GM08714 (cell line): ENCODE results near the gene SP140.
"Not testable (repeated sequence)": the region's sequence is repeated elsewhere in the genome, so short reads cannot be mapped to it uniquely, and the experiment has no call there.

Experiments used
- H3K4me3 ChIP-seq: fragments of 200-500 bp; sonication (Bioruptor generic); 2 replicates; pipeline ENCODE4 v1.5.1; 2014; ENCODE audit warnings: mild to moderate bottlenecking, low read length, inconsistent platforms
- ZNF274 ChIP-seq: IDR thresholded peaks from 2 replicates; pipeline ENCODE4 v1.6.1; 2012; ENCODE audit warnings: mild to moderate bottlenecking, low read depth, low read length

SP140 gene

GRCh38 chr2:230218421-230218820, 7.1 kb upstream of the SP140 start:
- TF ChIP-seq ZNF274: no peak
- peak overlapping the region; percentile 77 for H3K4me3 ChIP-seq

GRCh38 chr2:230219419-230220331, 5.9 kb upstream of the SP140 start, which contains the start of gene SP110:
SP110 (minus strand) TSS chr2:230219984; CDS start chr2:230216927, 3,057 bp downstream.
- TF ChIP-seq ZNF274: no peak
- H3K4me3 ChIP-seq: peak within 1 kb of the TSS; percentile 77

DNA sequence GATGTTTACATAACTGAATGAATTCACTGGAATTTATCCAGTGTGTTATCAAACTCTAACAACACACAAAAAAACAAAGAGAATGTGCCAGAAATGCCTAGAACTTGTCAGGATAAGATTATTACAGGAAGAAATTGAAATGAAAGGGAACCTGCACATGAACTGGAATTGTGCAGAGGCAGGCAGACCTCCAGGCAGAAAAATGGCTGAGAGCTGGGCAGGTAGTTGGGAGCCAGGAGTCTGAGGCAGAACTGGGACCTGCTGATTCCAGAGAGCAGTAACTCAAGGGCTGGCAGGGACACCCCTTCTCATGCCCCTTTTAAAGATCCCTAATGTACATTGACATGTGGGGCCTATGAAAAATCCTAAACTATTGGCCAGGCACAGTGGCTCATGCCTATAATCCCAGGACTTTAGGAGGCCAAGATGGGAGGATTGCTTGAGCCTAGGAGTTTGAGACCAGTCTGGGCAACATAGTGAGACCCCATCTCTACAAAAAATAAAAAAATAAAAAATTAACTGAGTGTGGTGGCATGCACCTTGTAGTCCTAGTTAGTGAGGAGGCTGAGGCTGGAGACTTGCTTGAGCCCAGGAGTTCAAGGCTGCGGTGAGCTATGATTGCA, 5.1 kb upstream of the SP140 start:
- peak overlapping the region; percentile 77; the same call in 1 of the 2 replicates for H3K4me3 ChIP-seq
- no peak for TF ChIP-seq ZNF274

GRCh38 chr2:230221493-230221892, 4.0 kb upstream of the SP140 start:
- H3K4me3 ChIP-seq: no peak overlapping the region
- no peak for TF ChIP-seq ZNF274

GRCh38 chr2:230222829-230223228, 2.7 kb upstream of the SP140 start:
- not testable (repeated sequence) for H3K4me3 ChIP-seq

DNA sequence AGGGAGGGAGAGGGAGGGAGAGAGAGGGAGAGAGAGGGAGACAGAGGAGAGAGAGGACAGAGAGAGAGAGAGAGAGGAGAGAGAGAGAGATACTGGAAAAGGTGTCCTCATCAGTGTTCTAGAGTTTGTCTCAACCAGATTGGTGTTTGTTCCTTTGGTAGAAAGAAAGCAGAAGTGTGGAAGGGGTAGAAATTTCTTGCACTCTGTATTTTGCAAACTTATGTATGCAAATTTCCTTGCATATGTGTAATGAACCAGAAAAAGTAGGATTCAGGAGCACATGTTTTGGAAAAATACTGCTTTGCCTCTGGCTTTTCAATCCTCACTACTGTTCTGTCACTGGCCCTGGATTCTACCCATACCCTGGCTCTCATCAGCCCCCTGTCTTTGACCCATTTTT, 1.1 kb upstream of the SP140 start:
- TF ChIP-seq ZNF274: no peak
- H3K4me3 ChIP-seq: no peak overlapping the region

GRCh38 chr2:230226051-230226551, 565 bp downstream of the SP140 start:
- TF ChIP-seq ZNF274: no peak
- H3K4me3 ChIP-seq: peak overlapping the region; percentile 67

- no peak for TF ChIP-seq ZNF274
- peak overlapping the region; percentile 61 for H3K4me3 ChIP-seq
Measured at GRCh38 chr2:230227216-230227615, 1.7 kb downstream of the SP140 start.

GRCh38 chr2:230230087-230230486, 4.6 kb downstream of the SP140 start:
- TF ChIP-seq ZNF274: no peak
- no peak overlapping the region for H3K4me3 ChIP-seq

DNA sequence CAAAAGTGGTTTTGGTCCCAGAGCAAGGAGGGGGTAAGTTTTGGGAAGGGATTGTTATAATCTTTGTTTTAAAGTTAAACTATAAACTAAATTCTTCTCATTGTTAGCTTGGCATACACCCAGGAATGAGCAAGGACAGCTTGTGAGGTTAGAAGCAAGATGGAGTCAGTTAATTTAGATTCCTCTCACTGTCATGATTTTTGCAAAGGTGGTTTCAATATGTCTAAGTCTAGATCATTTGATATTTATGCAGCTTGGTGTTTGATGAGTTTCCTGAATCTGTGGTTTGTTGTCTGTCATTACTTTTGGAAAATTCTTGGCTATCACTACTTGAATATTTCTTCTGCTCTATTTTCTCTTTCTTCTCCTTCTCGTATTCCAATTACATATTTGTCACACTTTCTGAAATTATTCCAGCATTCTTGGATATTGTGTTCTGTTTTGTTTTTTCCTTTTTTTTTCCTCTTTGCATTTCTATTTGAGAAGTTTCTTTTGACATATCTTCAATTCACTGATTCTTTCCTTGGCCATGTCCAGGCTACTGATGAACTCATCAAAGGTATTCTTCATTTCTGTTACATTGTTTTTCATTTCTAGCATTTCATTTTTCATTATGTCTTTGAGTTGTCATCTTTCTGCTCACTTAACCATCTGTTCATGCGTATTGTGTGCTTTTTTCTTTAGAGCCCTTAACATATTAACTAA, 5.1 kb downstream of the SP140 start:
- no peak overlapping the region; the same call in 1 of the 2 replicates for H3K4me3 ChIP-seq
- TF ChIP-seq ZNF274: no peak

GRCh38 chr2:230231251-230231650, 5.7 kb downstream of the SP140 start:
- TF ChIP-seq ZNF274: no peak
- H3K4me3 ChIP-seq: no peak overlapping the region; the same call in 1 of the 2 replicates

- TF ChIP-seq ZNF274: no peak
Measured at GRCh38 chr2:230234122-230234722, 8.7 kb downstream of the SP140 start.

GRCh38 chr2:230234845-230235244, 9.3 kb downstream of the SP140 start:
- no peak overlapping the region for H3K4me3 ChIP-seq
- no peak for TF ChIP-seq ZNF274

More at GRCh38 chr2:230234122-230234722, 8.7 kb downstream of the SP140 start:
- H3K4me3 ChIP-seq: no peak overlapping the region

- no peak overlapping the region for H3K4me3 ChIP-seq
- TF ChIP-seq ZNF274: no peak
Measured at GRCh38 chr2:230244211-230244610, 18.7 kb downstream of the SP140 start.
